Activated effector memory CD4-positive, alpha-beta T cell treated with Interleukin-2 at 50 U/mL for 16 hours (primary cell): ENCODE results near the gene SEMA6B.
"Not testable (repeated sequence)": the region's sequence is repeated elsewhere in the genome, so short reads cannot be mapped to it uniquely, and the experiment has no call there.

Experiments used
- DNase-seq: peaks from one replicate; pipeline ENCODE4 v3.0.0-alpha.2; 2020

SEMA6B gene

GRCh38 chr19:4559569-4559968, at the start of gene SEMA6B:
SEMA6B (minus strand) TSS chr19:4559684; CDS start chr19:4558457, 1,227 bp downstream.
- no peak for DNase-seq

- no peak for DNase-seq
Observed at GRCh38 chr19:4606921-4607678, 47.6 kb upstream of the SEMA6B start.

GRCh38 chr19:4606181-4606580, 46.7 kb upstream of the SEMA6B start:
- DNase-seq, result no peak

GRCh38 chr19:4604912-4605311, 45.4 kb upstream of the SEMA6B start:
- DNase-seq, result no peak

GRCh38 chr19:4602915-4603314, 43.4 kb upstream of the SEMA6B start:
- no peak for DNase-seq

- no peak for DNase-seq
Observed at GRCh38 chr19:4602173-4602788, 42.8 kb upstream of the SEMA6B start.

- no peak for DNase-seq
Observed at GRCh38 chr19:4600893-4601292, 41.4 kb upstream of the SEMA6B start.

GRCh38 chr19:4600082-4600481, 40.6 kb upstream of the SEMA6B start:
- DNase-seq, result no peak

- DNase-seq, result no peak
Observed at GRCh38 chr19:4598712-4599111, 39.2 kb upstream of the SEMA6B start.

GRCh38 chr19:4597975-4598671, 38.6 kb upstream of the SEMA6B start:
- no peak for DNase-seq

GRCh38 chr19:4597278-4597974, 37.9 kb upstream of the SEMA6B start:
- no peak for DNase-seq

- no peak for DNase-seq
Observed at GRCh38 chr19:4596033-4596904, 36.8 kb upstream of the SEMA6B start.

GRCh38 chr19:4595158-4595557, 35.7 kb upstream of the SEMA6B start:
- not testable (repeated sequence) for DNase-seq

GRCh38 chr19:4594201-4594600, 34.7 kb upstream of the SEMA6B start:
- DNase-seq, result no peak

GRCh38 chr19:4593409-4593851, 33.9 kb upstream of the SEMA6B start:
- no peak for DNase-seq

GRCh38 chr19:4592445-4592844, 33.0 kb upstream of the SEMA6B start:
- DNase-seq, result no peak

GRCh38 chr19:4591320-4591719, 31.8 kb upstream of the SEMA6B start:
- DNase-seq, result no peak

GRCh38 chr19:4590559-4590958, 31.1 kb upstream of the SEMA6B start:
- DNase-seq, result no peak

GRCh38 chr19:4589579-4590410, 30.3 kb upstream of the SEMA6B start:
- no peak for DNase-seq

- DNase-seq, result no peak
Observed at GRCh38 chr19:4588291-4588761, 28.8 kb upstream of the SEMA6B start.

- DNase-seq, result no peak
Observed at GRCh38 chr19:4587527-4587926, 28.0 kb upstream of the SEMA6B start.
